IPS-18c (cell line): ENCODE data around the gene PDLIM4.

Experiments used
- H3K4me3 ChIP-seq: 2 replicates; pipeline ENCODE4 v1.7.0; 2013; ENCODE audit warnings: low read depth, mild to moderate bottlenecking, low read length, moderate library complexity; ENCODE audit not compliant: insufficient read depth
- H3K9me3 ChIP-seq: one replicate; pipeline ENCODE4 v1.6.1; 2013; ENCODE audit warnings: mild to moderate bottlenecking, low read length, moderate library complexity; ENCODE audit not compliant: control insufficient read depth, insufficient read depth

PDLIM4 gene

DNA sequence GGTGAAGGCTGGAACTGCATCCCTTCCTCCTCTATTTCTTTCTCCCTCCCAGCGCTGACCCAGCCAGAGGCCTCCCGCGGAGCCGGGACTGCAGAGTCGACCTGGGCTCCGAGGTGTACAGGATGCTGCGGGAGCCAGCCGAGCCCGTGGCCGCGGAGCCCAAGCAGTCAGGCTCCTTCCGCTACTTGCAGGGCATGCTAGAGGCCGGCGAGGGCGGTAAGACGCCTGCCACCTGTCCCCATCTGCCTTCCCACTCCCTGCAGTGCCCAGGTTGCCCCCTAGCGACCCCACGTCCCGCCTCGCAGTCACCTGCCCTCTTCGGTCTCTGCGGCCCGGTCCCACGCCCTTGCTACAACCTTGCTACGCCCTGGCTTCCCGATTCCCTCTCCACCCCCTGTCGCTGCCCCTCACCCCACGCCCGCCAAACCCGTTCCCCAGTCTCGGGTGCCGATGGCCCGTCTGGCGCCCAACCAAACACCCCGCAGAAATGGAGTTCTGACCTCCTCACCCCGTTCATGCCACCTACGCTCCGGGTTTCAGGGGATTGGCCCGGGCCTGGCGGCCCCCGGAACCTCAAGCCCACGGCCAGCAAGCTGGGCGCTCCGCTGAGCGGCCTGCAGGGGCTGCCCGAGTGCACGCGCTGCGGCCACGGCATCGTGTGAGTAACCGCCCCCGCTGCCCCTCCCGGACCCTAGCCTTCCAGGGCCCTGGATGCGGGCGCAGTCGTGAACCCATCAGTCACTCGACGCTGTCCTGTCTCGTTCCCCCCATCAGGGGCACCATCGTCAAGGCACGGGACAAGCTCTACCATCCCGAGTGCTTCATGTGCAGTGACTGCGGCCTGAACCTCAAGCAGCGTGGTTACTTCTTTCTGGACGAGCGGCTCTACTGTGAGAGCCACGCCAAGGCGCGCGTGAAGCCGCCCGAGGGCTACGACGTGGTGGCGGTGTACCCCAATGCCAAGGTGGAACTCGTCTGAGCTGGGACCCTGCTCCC, 14.1 kb downstream of the PDLIM4 start:
- Histone ChIP-seq H3K9me3 (no peaks in the 10 kb centered on the region), H3K4me3 (no peak overlapping the region)

DNA sequence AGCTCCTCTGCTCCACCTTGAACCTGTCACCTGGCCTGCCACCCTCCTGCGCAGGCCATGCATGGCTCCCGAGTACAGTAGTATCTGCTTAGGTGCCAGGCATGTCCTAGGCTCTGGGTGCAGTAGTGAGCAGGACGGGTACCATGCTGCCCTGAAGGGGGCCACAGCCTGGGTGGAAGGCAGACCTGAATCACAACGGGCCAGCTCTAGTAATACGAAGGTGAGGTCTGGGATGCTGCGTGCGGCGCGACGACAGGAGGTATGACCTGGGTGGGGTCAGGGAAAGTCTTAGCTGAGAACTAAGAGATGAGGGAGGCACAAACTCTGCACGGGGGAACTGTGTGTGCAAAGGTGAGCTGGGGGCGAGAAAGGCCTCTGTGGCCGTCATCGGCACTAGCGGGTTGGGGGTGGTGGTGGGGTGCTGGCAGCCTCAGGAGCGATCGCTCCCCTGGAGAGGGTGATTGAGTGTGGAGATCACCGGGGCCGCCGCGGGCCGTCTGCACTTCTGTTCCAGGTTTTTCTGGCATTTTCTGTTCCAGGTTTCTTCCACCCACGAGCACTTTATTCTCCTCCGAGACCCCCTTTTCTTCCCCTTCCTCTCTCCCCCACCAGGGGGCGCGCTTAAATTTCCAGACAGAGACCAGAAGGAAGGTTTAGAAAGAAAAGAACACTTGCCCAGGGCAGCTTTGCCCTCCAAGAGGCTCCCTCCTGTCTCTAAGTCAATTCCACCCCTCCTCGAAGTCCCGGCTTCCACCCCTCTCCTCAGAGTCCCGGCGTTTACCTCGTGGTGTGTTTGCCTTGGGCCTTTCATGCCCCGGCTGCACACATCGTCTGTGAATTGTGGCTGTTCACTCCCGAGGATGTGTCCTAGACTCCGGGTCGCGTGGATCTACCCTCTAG, 15.1 kb downstream of the PDLIM4 start:
- no peak overlapping the region for H3K4me3 ChIP-seq
- no peaks in the 10 kb centered on the region for H3K9me3 ChIP-seq

DNA sequence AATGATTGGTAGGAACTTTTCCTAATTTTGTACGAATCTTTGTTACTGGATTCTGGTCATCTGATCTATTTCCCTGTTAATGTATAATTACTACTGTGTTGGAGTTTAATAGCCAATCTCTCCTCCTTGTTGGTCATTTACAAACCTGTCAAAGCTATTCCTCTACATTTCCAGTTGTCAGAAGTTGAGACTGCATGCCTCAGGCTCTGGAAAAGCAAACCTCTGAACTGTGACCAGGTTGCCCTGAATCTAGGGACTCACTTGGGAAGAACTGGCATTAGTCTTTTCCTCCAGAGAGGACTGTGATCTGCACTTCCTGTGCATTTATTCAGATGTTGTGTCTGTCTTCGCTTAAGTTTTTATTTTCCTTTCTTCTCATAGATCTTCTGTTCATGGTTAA, 16.1 kb downstream of the PDLIM4 start:
- Histone ChIP-seq H3K9me3 (no peaks in the 10 kb centered on the region), H3K4me3 (no peak overlapping the region)

DNA sequence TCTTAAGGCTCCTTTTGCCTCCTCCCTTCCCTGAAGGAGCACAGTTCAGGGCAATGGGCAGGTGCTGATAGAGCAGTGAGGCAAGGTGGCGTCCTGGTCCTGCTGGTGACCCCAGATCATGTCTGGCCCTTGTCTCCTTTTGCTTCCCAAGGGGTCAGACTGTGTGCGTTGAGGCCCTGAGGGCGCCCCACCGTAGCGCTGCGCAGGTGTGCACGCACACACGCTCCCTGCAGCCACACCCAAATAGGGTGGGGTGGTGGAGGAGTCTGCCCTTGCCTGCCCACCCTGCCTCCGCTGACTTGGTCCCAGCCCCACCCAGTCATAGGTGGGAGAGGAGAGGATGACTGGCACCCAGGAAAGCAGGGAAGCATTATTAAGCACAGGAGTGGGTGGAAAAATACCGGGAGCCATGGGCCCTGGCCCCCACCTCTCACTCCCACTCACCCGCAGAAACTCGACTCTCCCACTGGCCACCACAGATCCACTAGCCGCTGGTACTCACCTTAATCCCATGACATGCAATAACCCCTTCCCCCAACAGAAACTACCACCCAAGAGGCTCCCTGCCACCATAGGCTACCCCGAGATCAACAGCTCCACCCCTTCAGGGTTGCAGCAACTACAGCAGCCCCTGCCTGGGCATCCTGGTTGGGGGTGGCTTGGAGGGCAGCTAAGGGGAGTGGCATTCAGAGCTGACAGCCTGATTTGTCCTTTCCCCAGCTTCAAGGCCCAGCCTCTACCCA, 16.7 kb downstream of the PDLIM4 start:
- Histone ChIP-seq H3K9me3 (no peaks in the 10 kb centered on the region), H3K4me3 (no peak overlapping the region)

DNA sequence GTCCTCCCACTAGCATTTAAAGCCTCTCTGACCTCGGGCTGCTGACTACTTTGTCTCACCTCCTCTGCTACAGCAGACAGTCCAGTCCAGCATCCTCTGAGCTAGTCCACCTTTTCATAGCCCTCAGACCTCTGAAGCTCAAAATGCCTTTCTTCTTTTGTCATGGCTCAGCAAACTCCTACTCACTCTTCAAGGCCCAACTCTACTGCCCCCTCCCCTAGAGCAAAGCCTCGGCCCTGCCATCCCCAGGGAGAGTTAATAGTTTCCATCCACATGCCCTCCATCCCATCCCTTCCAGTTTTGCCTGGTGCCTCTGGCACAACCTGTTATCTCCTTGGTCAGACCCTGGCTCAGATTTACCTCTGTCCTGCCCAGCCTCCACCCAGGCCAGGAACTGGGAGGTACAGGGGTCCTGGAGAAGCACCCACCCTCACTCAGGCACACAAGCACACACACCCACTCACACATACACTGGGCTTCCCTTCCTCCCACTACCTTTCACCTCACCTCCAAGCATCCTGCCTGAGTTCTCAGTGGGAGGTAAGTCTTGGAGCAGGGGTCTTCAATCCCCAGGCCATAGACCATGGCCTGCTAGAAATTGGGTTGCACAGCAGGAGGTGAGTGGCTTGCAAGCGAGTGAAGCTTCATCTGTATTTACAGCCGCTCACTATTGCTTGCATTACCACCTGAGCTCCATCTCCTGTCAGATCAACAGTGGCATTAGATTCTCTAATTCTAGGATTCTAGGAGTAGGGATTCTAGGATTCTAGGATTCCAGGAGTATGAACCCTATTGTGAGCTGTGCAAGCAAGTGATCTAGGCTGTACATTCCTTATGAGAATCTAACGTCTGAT, 18.1 kb downstream of the PDLIM4 start:
- no peak overlapping the region for H3K4me3 ChIP-seq
- no peaks in the 10 kb centered on the region for H3K9me3 ChIP-seq

DNA sequence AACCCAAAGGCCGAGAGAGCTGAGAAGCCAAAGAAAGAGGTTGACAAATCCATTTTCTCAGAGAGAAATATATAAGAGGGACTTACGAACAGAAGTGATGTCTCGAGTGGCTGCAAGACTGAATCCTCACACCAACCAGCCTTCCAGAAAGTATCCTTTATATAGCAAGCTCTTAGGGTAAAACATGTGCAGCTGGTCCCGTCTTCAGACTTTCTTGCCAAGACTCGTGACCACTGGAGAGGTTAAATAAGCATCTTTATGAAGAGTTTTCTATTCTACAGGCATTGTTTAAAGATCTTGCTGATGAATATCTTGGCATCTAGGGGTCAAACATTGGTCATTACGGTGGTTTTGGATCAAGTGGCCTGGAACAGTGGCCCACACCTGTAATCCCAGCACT, 19.8 kb downstream of the PDLIM4 start:
- Histone ChIP-seq H3K9me3 (peaks cover 4% of the 10 kb centered on the region), H3K4me3 (no peak overlapping the region)

DNA sequence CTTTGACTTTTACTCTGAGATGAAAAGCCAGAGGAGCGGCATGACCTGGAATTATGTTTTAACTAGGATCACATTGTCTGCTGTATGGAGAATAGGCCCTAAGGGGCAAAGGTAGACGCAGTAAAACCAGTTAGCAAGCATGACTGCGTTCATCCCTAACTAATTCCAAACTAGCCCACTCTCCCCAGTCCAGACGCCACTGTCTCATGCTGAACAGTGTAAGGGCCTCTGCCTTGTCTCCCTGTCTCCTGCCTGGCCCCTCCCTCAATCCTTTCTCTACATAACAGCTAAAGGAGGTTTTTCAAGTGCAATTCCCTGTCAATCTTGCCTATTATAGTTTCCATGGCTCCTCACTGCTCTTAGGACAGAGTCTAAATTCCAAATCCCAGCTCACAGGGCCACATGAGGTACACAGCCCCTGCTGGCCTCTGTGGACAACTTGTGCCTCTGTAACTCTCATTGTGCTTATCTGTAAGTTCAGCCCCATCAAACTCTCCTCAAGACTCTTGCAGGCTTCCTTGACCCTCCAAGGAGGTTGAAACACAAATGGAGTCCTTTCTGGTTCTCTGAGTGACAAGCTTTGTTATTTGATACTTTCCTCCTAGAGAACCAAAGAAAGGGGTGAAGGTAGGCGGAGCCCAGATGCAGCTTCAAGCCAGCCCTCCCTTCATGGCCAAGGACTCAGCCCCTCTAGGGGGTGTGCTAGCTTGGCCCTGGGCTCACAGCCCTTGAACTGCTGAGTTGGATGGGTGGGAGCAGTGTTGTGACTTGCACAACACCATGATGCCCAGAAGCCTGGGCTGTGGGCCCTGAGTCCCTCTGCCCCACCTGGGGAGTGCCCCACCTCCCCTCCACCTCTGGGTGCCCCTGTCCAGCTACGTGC, 20.7 kb downstream of the PDLIM4 start:
- no peak overlapping the region for H3K4me3 ChIP-seq

DNA sequence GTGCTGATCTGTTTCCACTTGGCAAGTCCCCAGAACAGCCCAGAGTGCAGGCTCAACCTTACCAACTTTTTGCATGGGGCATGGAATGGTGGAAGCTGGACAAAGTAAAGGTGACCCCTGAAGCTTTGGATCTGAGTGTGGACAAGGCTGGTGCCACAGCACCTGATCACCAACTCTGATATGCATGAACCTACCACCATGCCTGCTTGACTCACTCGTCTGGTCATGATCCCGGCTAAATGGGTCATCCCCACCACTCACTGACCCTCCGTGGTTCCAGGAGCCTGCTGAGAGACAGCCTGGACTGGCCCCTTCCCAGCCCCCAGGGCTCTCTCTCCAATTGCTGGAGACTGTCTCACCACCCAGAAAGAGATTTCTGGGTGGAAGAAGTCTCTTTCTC, 22.3 kb downstream of the PDLIM4 start:
- H3K4me3 ChIP-seq, result no peak overlapping the region
- peaks cover 6% of the 10 kb centered on the region for H3K9me3 ChIP-seq

More for the DNA sequence above, 20.7 kb downstream of the PDLIM4 start:
- peaks cover 6% of the 10 kb centered on the region for H3K9me3 ChIP-seq

DNA sequence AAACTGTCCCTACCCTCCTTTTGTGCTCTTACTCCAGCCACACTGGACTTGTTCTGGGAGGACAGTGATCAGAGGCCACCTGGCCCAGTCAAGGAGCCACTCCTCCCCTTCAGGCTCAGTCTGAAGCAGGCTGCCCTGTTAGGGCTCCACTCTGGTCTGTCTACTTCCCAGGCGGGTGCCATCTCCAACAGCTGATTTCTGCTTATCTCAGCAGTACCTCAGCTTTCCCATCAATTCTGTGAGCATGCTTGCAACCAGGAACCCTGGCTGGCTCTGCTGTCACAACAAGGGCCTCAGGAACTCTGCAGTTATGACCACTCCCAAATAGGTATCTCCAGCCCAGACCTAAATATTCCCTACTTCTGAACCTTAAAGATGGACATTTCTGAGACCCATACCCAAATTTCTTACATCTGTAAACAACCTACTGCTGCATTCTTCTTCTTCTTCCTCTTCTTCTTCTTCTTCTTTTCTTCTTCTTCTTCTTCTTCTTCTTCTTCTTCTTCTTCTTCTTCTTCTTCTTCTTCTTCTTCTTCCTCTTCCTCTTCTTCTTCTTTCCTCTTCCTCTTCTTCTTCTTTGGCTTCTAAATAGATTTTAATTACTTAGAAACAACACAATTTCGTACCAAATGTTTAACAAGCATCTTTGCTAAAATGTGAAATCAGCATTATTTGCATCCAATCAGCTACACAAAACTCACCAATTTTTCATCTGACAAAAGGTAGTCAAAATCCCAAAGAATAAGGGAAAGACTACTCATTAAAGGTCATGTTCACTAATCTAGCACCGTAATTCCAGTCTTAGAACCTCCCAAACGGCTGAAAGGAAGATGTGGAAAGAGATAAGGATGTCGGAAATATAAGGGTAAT, 23.1 kb downstream of the PDLIM4 start:
- H3K4me3 ChIP-seq, result no peak overlapping the region
- H3K9me3 ChIP-seq, result peaks cover 6% of the 10 kb centered on the region

DNA sequence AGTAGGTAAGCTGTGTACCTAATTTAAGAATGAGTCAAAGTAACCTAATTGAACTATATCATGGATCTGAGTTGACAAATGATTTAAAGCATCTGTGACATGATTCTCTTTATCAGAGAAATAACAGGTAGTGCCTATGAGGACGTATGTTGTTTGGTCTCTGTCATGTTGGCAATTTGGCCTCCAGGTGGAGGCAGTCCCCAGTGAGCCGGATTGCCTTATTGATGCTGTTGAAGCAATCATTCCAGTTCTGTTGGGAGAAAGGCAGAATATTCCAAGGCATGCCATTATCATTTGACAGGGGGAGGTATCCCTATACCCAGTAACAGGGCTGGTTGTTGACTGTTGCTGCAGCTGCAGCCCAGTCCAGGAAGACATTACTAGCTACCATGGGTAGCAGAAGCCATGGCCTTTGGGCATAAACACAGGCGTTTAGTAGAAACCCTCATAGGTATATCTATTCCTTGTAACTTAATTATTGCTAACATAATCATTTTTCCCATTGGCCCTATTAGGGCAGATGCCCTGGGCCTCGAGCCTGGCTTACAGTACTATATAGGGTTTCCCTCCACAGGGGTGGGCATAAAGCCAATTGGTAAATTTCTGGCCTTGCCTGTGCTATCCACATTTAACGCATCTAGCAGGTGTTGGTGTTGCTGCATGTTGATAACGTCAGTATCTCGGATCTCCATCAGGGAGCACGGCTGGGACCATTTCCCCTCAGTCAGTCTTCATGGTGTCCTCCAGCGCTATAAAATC, 24.5 kb downstream of the PDLIM4 start:
- peaks cover 6% of the 10 kb centered on the region for H3K9me3 ChIP-seq

DNA sequence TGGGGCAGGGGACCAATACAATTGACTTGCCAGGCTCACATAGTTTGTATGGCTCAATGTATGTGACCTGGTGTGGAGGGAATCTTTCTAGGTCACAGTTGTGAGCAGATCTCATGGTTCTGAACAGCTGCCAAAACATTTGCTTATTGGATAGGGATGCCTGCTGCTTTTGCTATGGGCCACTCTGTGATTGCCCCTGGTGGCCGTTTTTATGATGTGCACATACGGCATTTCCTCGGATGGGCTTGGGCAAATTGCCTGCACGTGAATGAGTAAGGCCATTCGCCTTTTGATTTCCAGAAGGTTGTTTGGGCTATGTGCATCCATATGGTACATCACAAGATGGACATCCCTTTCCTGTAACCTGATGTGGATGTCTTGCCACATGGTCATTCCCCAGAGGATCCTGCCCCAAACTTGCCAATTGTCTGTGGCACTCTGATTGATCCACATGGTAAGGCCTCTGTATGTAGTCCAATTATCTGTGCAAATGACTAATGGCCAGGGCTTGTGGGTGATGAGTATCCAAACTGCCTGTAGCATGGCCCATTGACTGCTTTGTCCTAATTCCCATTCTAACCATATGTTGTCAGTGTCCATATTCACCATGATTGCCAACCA, 26.0 kb downstream of the PDLIM4 start:
- peaks cover 6% of the 10 kb centered on the region for H3K9me3 ChIP-seq
- H3K4me3 ChIP-seq, result no peak overlapping the region

More for the DNA sequence above, 24.5 kb downstream of the PDLIM4 start:
- H3K4me3 ChIP-seq, result no peak overlapping the region

DNA sequence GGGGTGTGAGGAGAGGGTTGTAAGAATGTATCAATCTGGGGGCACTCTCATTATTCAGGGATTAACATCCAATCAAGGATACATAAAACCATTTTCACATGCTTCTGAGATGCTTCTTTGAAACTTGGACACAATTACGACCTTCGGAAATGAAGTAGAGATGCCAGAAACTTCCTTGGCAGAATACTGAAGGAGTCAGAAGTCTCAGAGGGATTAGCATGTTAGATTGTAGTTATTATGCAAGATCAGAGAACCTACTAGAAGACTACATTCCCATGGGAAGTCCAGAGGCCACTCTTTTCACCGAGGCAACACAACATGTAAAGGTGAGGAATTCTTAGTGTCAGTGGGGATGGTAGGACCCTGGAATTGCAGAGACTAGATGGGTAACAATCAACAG, 31.6 kb downstream of the PDLIM4 start:
- Histone ChIP-seq H3K9me3 (no peaks in the 10 kb centered on the region), H3K4me3 (no peak overlapping the region)

DNA sequence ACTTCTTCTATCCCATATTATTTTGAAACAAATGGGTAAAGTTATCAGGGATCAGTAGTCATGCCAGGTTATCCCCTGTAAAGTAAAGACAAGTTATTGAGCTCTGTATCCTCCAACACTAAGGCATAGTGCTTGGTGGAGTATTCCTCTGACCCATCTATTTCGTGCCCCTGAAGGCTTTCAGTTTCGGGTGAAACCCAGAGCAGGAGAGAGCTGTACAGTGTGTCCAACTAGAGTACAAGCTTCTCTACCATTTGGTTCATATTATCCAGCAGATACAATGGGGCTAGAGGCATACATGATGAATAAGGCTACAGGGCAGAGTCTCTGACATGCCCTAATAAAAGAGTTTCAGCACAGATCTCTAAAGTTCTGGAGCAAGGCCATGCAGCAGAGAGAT, 33.5 kb downstream of the PDLIM4 start:
- Histone ChIP-seq H3K4me3 (no peak overlapping the region), H3K9me3 (peaks cover 2% of the 10 kb centered on the region)
